K562 (cell line): ENCODE results near the gene ASXL2. TPM values are rescaled to one million over a fixed set of nuclear protein-coding genes. Genes with fewer than 3 reads are reported as not detected.

ENCODE experiments used
- ATAC-seq: fragments of 200-7000 bp; cut with Tn5 transposase; 3 replicates; pipeline ENCODE4 v1.9.1; 2020; ENCODE audit warnings: moderate library complexity
- BruUV-seq: library from RNA; stranded (reverse); fragments of 400-500 nt; replicated peaks from 2 replicates; lab custom pipeline; 2021; lab: Mats Ljungman, UMichigan
- CTCF ChIA-PET: fragments of 300-600 bp; formaldehyde crosslinking; extraction: SDS; loops from one replicate; lab custom pipeline; 2021; ENCODE audit warnings: low intra/inter-chr PET ratio; lab: Yijun Ruan, JAX
- POLR2A ChIA-PET: fragments of 300-600, 350-650 bp; sonication (Branson Sonifier 250); formaldehyde crosslinking; extraction: SDS; loops from one replicate; lab custom pipeline; 2021; ENCODE audit warnings: antibody characterized with exemption, inconsistent platforms; lab: Yijun Ruan, JAX
- DNase-seq, 4 experiments: peaks; one replicate each; pipeline versions ENCODE4 v3.0.0 to v3.0.0-alpha.2; 2011 to 2018; ENCODE audit warnings: low spot score in 3 of 4, mixed read lengths in 3 of 4; ENCODE audit errors: extremely low read depth in 1 of 4
- FAIRE-seq: peaks from 2 replicates; lab custom pipeline; 2011; peaks lifted over from hg19 to GRCh38; lab: Jason Lieb, UNC
- H2AFZ ChIP-seq: 2 replicates; pipeline ENCODE4 v1.6.0; 2011; ENCODE audit warnings: low read depth, low read length, control low read depth, inconsistent platforms
- H3K27ac ChIP-seq: fragments of 200-600 bp; 3 replicates; pipeline ENCODE4 v1.8.0; 2011; ENCODE audit warnings: low read depth, mild to moderate bottlenecking, control low read depth, inconsistent platforms, low read length, moderate library complexity, mixed read lengths; ENCODE audit errors: extremely low read depth
- H3K27me3 ChIP-seq, 2 experiments: fragments of 300-600 bp in 1 of 2; 2 replicates in 1 of 2; 3 replicates in 1 of 2; pipeline versions ENCODE4 v1.6.0 to v1.8.0; 2011; ENCODE audit warnings: inconsistent platforms in 2 of 2, low read length in 2 of 2, mild to moderate bottlenecking in 1 of 2, mixed read lengths in 1 of 2, moderate library complexity in 1 of 2; ENCODE audit not compliant: control insufficient read depth in 2 of 2, insufficient read depth in 2 of 2
- H3K36me3 ChIP-seq: fragments of 300-600 bp; 3 replicates; pipeline ENCODE4 v1.8.0; 2011; ENCODE audit warnings: mild to moderate bottlenecking, low read length, inconsistent platforms; ENCODE audit not compliant: control insufficient read depth, insufficient read depth
- H3K4me1 ChIP-seq, 2 experiments: fragments of 200-600 bp in 1 of 2; replicated peaks in 1 of 2; 2 replicates in 1 of 2; 3 replicates in 1 of 2; pipeline versions ENCODE4 v1.5.1 to v1.8.0; 2011; ENCODE audit warnings: inconsistent platforms in 2 of 2, low read length in 2 of 2, mild to moderate bottlenecking in 1 of 2, mixed read lengths in 1 of 2, moderate library complexity in 1 of 2; ENCODE audit not compliant: control insufficient read depth in 2 of 2, insufficient read depth in 2 of 2
- H3K4me2 ChIP-seq: 2 replicates; pipeline ENCODE4 v1.6.1; 2011; ENCODE audit warnings: low read length, control low read depth, inconsistent platforms, mixed read lengths; ENCODE audit not compliant: insufficient read depth
- H3K4me3 ChIP-seq: fragments of 200-600 bp; sonication (generic), shearing (Covaris generic); 2 replicates; pipeline ENCODE4 v1.5.1; 2016; ENCODE audit warnings: control low read depth, inconsistent platforms
- H3K79me2 ChIP-seq: fragments of 200-600 bp; 3 replicates; pipeline ENCODE4 v1.8.0; 2011; ENCODE audit warnings: low read length, inconsistent platforms; ENCODE audit not compliant: control insufficient read depth, insufficient read depth
- H3K9ac ChIP-seq, 2 experiments: 2 replicates each; pipeline versions ENCODE4 v1.6.0 to v1.6.1; 2011; ENCODE audit warnings: low read depth in 2 of 2, low read length in 2 of 2, control low read depth in 1 of 2, inconsistent platforms in 1 of 2, mild to moderate bottlenecking in 1 of 2, mixed read lengths in 1 of 2; ENCODE audit not compliant: insufficient read depth in 1 of 2
- H3K9me1 ChIP-seq: one replicate; pipeline ENCODE4 v1.6.0; 2011; ENCODE audit warnings: inconsistent platforms, mild to moderate bottlenecking, low read length, moderate library complexity; ENCODE audit not compliant: control insufficient read depth, insufficient read depth
- H3K9me3 ChIP-seq: replicated peaks from 2 replicates; pipeline ENCODE4 v1.5.1; 2011; ENCODE audit warnings: low read depth, low read length, inconsistent platforms; ENCODE audit not compliant: control insufficient read depth, insufficient read depth
- H4K20me1 ChIP-seq: replicated peaks from 2 replicates; pipeline ENCODE4 v1.6.1; 2011; ENCODE audit warnings: low read length, inconsistent platforms, mixed read lengths; ENCODE audit not compliant: control insufficient read depth, insufficient read depth
- CHAMP1 ChIP-seq: fragments of 450-650 bp; IDR thresholded peaks from 2 replicates; pipeline ENCODE4 v1.6.1; 2016; ENCODE audit warnings: mild to moderate bottlenecking
- FOXK1 ChIP-seq: sonication (generic); formaldehyde crosslinking; IDR thresholded peaks from 2 replicates; pipeline ENCODE4 v1.8.0; 2022; ENCODE audit warnings: missing genetic modification reagents, mild to moderate bottlenecking, borderline replicate concordance
- PURB ChIP-seq: sonication (generic); formaldehyde crosslinking; IDR thresholded peaks from 2 replicates; pipeline ENCODE4 v1.9.0; 2021; ENCODE audit warnings: low read depth, mild to moderate bottlenecking, missing genetic modification reagents
- RFX7 ChIP-seq: fragments of 250-450 bp; sonication (Bioruptor Pico); IDR thresholded peaks from 2 replicates; pipeline ENCODE4 v1.5.1; 2021; ENCODE audit warnings: mild to moderate bottlenecking
- SMARCA5 ChIP-seq: fragments of 450-650 bp; IDR thresholded peaks from 2 replicates; pipeline ENCODE4 v1.6.1; 2016
- STAT5A ChIP-seq: IDR thresholded peaks from 2 replicates; pipeline ENCODE4 v1.6.1; 2012; ENCODE audit warnings: low read length, inconsistent platforms, borderline replicate concordance
- TFAP4 ChIP-seq: sonication (generic); formaldehyde crosslinking; IDR thresholded peaks from 2 replicates; pipeline ENCODE4 v1.8.0; 2022; ENCODE audit warnings: missing genetic modification reagents, mild to moderate bottlenecking, moderate library complexity, borderline replicate concordance
- WGBS: fragments of 100-300 bp; shearing (Covaris generic); methylation state at CpG from one replicate; pipeline ENCODE4 v1.1.6; 2016; ENCODE audit warnings: low coverage, mixed read lengths; ENCODE audit not compliant: insufficient coverage; ENCODE audit errors: missing lambda C conversion rate; 5-methylcytosine and 5-hydroxymethylcytosine counted together
- in situ Hi-C: fragments of 300-500 bp; cut with MboI; formaldehyde crosslinking; loops from 4 replicates; pipeline ENCODE4 v1.15.0; 2018; ENCODE audit warnings: inconsistent platforms, mixed read lengths
- intact Hi-C: fragments of 100-400 bp; cut with micrococcal nuclease; formaldehyde crosslinking; loops from 2 replicates; pipeline ENCODE4 v1.14.2; 2022
- polyA plus RNA-seq, 8 experiments: library from polyadenylated mRNA; depleted of rRNA in 4 of 8; stranded (reverse) in 5 of 8; unstranded in 3 of 8; fragments of >200 nt; fragmentation: Nextera tagmentation in 2 of 8; fragmentation: Illumina TruSeq in 1 of 8; extraction: Ambion mirVana in 2 of 8; extraction: Trizol in 1 of 8; gene quantifications; 2 replicates each; pipeline versions ENCODE4 v1.2.1 to v1.2.3, GENCODE V29; 2011 to 2014; ENCODE audit warnings: inconsistent platforms in 1 of 8, missing spikeins in 1 of 8
- total RNA-seq, 7 experiments: library from RNA; depleted of rRNA in 6 of 7; stranded (reverse); fragments of >200 nt in 6 of 7; fragmentation: Illumina TruSeq in 2 of 7; extraction: Trizol in 2 of 7; gene quantifications; 2 replicates each; pipeline versions ENCODE4 v1.2.1 to v1.2.3, GENCODE V29; 2011 to 2021; ENCODE audit warnings: low replicate concordance in 1 of 7

ASXL2 gene
- total and polyA plus RNA-seq, 9 of the 15 experiments (the other 6 are each of a cell fraction or from before 2014, with no cell fraction given) = 2.2 to 25.9 (median 9.0) TPM

- peak; percentile 37 for FAIRE-seq
- ATAC-seq = no peak
- TF ChIP-seq TFAP4 (CRISPR knock-in tag) (no peak), FOXK1 (CRISPR knock-in tag) (no peak), RFX7 (no peak), CHAMP1 (no peak), STAT5A (no peak), SMARCA5 (no peak), PURB (CRISPR knock-in tag) (no peak)
- TF ChIP-seq, all 486 proteins: peak for 0
- H3K4me1 ChIP-seq = no peaks in the 10 kb centered on the region; a peak in 1 of 5 replicates
- no peak overlapping the region for H3K27ac ChIP-seq
- H3K9ac ChIP-seq = no peak overlapping the region
- no peak overlapping the region for H2AFZ ChIP-seq
- H3K79me2 ChIP-seq = peaks cover 3% of the 10 kb centered on the region; the same call in 1 of the 3 replicates
- no peak for DNase-seq
- no TSS peak for BruUV-seq
- in situ Hi-C loops = no loop called here
- H3K27me3 ChIP-seq = no peaks in the 10 kb centered on the region
- H3K4me2 ChIP-seq = no peak overlapping the region
- ChIA-PET POLR2A (interaction anchor here (0.6 to 0.9 kb wide), 2 partner anchors 9 to 1776 kb away, joined by 3 read pairs; partner anchors contain the start of gene ZNF512), CTCF (no interaction called here)
- intact Hi-C loops = no loop called here
- H3K4me3 ChIP-seq = no peak overlapping the region
- H3K36me3 ChIP-seq = peaks cover 52% of the 10 kb centered on the region
- no peaks in the 10 kb centered on the region for H3K9me1 ChIP-seq
- no peaks in the 10 kb centered on the region for H4K20me1 ChIP-seq
- 100% methylated on average over 1 of the region's 1 CpG for WGBS
- no peaks in the 10 kb centered on the region for H3K9me3 ChIP-seq
Measured at GRCh38 chr2:25806941-25807340, 71.3 kb downstream of the ASXL2 start.
